GDM1 (cell line): ENCODE results near the gene KLF17.

Experiments
- DNase-seq: peaks from one replicate; lab custom pipeline; 2025; lab: John Stamatoyannopoulos, UW

KLF17 gene

GRCh38 chr1:44154049-44154448 lies 35.4 kb downstream of the KLF17 start:
- no peak for DNase-seq

GRCh38 chr1:44157903-44158302 lies 39.3 kb downstream of the KLF17 start:
- no peak for DNase-seq

GRCh38 chr1:44158871-44159270 lies 40.2 kb downstream of the KLF17 start:
- no peak for DNase-seq

- no peak for DNase-seq
Measured at GRCh38 chr1:44161546-44161945, 42.9 kb downstream of the KLF17 start.

- DNase-seq = no peak
Measured at GRCh38 chr1:44168520-44169098, 50.0 kb downstream of the KLF17 start.

GRCh38 chr1:44170281-44170823 lies 51.7 kb downstream of the KLF17 start:
- no peak for DNase-seq

GRCh38 chr1:44174630-44175029 lies 56.0 kb downstream of the KLF17 start:
- DNase-seq = no peak
